Mononuclear cell (primary cell): ENCODE measurements around the gene ZNF420. TPM values are rescaled to one million over a fixed set of nuclear protein-coding genes. Genes with fewer than 3 reads are reported as not detected.
"Not testable (repeated sequence)": the region's sequence is repeated elsewhere in the genome, so short reads cannot be mapped to it uniquely, and the experiment has no call there.

Experiments
- H3K27me3 ChIP-seq: 2 replicates; pipeline ENCODE4 v1.6.0; 2011; ENCODE audit warnings: low read length, control low read depth; ENCODE audit not compliant: insufficient read depth
- H3K4me1 ChIP-seq: 2 replicates; pipeline ENCODE4 v1.5.1; 2011; ENCODE audit warnings: mild to moderate bottlenecking, low read length, control low read depth; ENCODE audit not compliant: insufficient read depth
- H3K4me3 ChIP-seq: 2 replicates; pipeline ENCODE4 v1.5.1; 2011; ENCODE audit warnings: mild to moderate bottlenecking, low read length, moderate library complexity
- H3K9me3 ChIP-seq: 2 replicates; pipeline ENCODE4 v1.5.1; 2011; ENCODE audit warnings: low read depth, mild to moderate bottlenecking, control low read depth, low read length
- total RNA-seq: library from RNA; depleted of rRNA; stranded (reverse); fragments of >200 nt; gene quantifications from one replicate; pipeline ENCODE4 v1.2.3, GENCODE V29; 2012

ZNF420 gene
- total RNA-seq, 1 donor: 3.8 TPM

DNA sequence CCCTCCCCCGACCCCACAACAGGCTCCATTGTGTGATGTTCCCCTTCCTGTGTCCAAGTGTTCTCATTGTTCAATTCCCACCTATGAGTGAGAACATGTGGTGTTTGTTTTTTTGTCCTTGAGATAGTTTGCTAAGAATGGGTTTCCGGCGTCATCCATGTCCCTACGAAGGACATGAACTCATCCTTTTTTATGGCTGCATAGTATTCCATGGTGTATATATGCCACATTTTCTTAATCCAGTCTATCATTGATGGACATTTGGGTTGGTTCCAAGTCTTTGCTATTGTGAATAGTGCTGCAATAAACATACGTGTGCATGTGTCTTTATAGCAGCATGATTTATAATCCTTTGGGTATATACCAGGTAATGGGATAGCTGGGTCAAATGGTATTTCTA, 25.9 kb downstream of the ZNF420 start:
- H3K4me3 ChIP-seq, H3K4me1 ChIP-seq, H3K27me3 ChIP-seq: not testable (repeated sequence)
- H3K9me3 ChIP-seq: peaks cover 58% of the 10 kb centered on the region

DNA sequence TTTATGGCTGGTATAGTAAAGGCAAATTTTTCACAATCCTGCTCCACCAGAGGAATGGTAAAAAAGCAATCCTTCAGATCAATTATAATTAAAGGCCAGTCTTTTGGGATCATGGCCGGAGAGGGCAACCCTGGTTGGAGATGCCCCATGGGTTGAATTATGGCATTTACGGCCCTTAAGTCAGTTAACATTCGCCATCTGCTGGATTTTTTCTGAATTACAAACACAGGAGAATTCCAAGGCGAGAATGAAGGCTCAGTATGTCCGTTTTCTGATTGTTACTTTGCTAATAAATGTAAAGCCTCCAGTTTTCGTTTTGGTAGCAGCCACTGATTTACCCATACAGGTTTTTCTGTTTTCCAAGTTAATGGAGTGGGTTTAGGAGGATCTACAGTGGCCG, 33.5 kb downstream of the ZNF420 start:
- not testable (repeated sequence) for H3K4me1 ChIP-seq, H3K27me3 ChIP-seq, H3K4me3 ChIP-seq
- H3K9me3 ChIP-seq: peaks cover 85% of the 10 kb centered on the region

DNA sequence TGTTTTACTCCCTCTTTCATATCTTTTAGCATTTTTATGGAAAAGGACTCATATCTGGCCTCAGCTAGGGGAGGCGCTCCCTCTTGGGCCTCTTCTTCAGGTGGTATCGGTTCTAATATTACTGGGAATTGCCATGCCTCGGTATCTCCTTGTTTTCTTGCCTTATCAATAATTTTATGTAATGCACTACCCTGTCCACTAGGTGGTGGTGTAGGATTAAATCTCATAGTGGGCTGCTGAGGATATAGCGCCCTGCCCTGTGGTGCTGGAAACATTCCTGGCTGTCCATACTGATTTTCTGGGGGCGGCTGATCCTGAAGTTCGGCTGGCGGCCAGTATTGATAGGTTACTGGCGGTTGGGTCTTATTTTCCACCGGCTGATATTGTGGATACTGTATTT, 35.8 kb downstream of the ZNF420 start:
- Histone ChIP-seq H3K4me1 (no peaks in the 10 kb centered on the region), H3K9me3 (peaks cover 63% of the 10 kb centered on the region), H3K27me3 (no peaks in the 10 kb centered on the region), H3K4me3 (no peak overlapping the region)

DNA sequence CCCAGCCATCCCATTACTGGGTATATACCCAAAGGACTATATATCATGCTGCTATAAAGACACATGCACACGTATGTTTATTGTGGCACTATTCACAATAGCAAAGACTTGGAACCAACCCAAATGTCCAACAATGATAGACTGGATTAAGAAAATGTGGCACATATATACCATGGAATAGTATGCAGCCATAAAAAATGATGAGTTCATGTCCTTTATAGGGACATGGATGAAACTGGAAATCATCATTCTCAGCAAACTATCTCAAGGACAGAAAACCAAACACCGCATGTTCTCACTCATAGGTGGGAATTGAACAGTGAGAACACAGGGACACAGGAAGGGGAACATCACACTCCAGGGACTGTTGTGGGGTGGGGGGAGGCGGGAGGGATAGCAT, 43.9 kb downstream of the ZNF420 start:
- not testable (repeated sequence) for H3K27me3 ChIP-seq, H3K4me3 ChIP-seq, H3K4me1 ChIP-seq
- peaks cover 47% of the 10 kb centered on the region for H3K9me3 ChIP-seq

DNA sequence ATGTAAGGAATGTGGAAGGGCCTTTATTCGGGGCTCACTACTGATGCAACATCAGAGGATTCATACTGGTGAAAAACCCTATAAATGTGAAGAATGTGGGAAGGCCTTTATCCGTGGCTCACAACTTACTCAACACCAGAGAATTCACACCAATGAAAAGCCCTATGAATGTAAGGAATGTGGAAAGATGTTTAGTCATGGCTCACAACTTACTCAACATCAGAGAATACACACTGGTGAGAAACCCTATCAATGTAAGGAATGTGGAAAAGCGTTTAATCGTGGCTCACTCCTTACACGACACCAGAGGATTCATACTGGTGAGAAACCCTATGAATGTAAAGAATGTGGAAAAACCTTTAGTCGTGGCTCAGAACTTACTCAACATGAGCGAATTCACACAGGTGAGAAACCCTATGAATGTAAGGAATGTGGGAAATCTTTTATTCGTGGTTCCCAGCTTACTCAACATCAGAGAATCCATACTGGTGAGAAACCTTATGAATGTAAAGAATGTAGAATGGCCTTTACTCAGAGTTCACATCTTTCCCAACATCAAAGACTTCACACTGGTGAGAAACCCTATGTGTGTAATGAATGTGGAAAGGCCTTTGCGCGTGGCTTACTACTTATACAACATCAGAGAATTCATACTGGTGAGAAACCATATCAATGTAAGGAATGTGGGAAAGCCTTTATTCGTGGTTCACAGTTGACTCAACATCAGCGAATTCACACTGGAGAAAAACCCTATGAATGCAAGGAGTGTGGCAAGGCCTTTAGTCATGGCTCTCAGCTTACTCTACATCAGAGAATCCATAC, 50.0 kb downstream of the ZNF420 start:
- H3K4me3 ChIP-seq: no peak overlapping the region
- peaks cover 99% of the 10 kb centered on the region for H3K9me3 ChIP-seq
- no peaks in the 10 kb centered on the region for H3K4me1 ChIP-seq
- no peaks in the 10 kb centered on the region for H3K27me3 ChIP-seq

DNA sequence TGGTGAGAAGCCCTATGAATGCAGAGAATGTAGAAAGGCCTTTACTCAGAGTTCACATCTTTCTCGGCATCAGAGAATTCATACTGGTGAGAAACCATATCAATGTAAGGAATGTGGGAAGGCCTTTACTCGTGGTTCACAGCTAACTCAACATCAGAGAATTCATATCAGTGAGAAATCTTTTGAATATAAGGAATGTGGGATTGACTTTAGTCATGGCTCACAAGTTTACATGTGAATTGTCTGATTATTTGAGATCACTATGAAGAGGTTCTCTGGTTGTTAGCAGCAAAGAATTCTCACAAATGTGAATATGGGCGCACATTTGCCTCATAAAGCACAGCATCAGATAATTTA, 50.6 kb downstream of the ZNF420 start:
- Histone ChIP-seq H3K4me1 (no peaks in the 10 kb centered on the region), H3K9me3 (peaks cover 99% of the 10 kb centered on the region), H3K27me3 (no peaks in the 10 kb centered on the region), H3K4me3 (no peak overlapping the region)

DNA sequence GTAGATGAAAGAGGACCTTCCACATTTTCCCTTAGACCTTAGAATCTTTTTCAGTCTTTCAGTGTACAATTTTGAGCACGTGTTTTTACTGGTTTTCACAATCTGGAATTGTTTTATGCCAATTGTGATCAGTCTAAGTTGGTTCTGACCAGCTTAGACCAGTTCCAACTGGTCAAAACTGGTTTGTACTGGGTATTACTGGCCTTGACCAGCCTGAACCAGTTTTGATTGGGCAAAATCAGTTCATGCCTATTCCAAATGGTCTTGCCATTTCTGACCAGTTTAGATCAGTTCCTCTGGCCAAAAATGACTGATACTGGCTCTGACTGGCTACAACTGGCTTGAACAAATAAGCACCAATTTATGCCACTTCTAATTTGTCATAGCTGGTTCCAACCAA, 57.9 kb downstream of the ZNF420 start:
- Histone ChIP-seq H3K4me3 (no peak overlapping the region), H3K9me3 (peaks cover 92% of the 10 kb centered on the region), H3K4me1 (no peaks in the 10 kb centered on the region)

DNA sequence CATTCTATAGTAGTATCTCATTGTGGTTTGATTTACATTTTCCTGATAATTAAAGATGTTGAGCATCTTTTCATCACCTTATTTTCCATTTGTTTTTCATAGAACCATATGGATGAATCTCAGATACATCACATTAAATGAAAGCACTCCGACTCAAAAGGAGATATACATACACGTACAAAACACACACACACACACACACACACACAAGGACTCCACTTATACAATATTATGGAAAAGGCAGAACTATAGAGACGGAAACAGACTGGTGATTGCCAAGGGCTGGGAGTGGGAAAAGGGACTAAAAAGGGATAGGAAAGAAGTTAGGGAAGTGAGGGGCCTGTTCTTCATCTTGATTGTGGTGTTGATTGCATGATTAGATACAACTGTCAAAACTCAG, 70.0 kb downstream of the ZNF420 start:
- H3K4me1 ChIP-seq: no peaks in the 10 kb centered on the region
- no peaks in the 10 kb centered on the region for H3K27me3 ChIP-seq
- no peak overlapping the region for H3K4me3 ChIP-seq
- H3K9me3 ChIP-seq: peaks cover 75% of the 10 kb centered on the region

More for the DNA sequence above, 57.9 kb downstream of the ZNF420 start:
- H3K27me3 ChIP-seq: no peaks in the 10 kb centered on the region

DNA sequence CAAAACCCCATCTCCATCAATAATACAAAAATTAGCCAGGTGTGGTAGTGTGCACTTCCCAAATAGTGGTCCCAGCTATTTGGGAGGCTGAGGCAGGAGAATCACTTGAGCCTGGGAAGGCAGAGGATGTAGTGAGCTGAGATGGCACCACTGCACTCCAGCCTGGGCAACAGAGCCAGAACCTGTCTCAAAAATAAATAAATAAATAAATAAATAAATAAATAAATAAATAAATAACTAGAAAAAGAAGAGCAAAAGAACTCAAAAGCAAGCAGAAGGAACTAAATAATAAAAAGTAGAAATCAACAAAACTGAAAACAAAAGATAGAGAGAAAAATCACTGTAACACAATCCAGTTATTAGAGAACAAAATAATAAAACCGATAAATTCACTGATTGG, 81.9 kb downstream of the ZNF420 start:
- Histone ChIP-seq H3K4me3 (no peak overlapping the region), H3K9me3 (peaks cover 77% of the 10 kb centered on the region), H3K4me1 (no peaks in the 10 kb centered on the region), H3K27me3 (no peaks in the 10 kb centered on the region)

DNA sequence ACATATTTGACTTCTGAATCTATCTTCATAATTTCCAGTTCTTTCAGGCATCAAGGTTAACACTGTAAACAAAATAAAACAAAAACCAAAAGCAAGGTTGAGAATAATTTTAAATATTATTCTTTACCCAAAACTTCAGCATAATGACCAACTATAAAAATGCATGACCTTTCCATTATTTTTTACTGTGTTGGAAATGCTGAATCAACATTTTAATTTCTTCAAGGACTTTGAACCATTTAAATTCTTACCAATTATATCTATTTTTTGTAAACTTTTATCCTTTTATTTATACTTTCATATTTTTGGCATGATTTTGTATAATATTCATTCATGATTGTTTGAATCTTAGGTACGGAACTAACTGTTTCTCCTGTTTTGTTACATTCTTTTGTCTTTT, 87.4 kb downstream of the ZNF420 start:
- H3K27me3 ChIP-seq: no peaks in the 10 kb centered on the region
- H3K9me3 ChIP-seq: peaks cover 50% of the 10 kb centered on the region
- no peak overlapping the region for H3K4me3 ChIP-seq
- no peaks in the 10 kb centered on the region for H3K4me1 ChIP-seq

DNA sequence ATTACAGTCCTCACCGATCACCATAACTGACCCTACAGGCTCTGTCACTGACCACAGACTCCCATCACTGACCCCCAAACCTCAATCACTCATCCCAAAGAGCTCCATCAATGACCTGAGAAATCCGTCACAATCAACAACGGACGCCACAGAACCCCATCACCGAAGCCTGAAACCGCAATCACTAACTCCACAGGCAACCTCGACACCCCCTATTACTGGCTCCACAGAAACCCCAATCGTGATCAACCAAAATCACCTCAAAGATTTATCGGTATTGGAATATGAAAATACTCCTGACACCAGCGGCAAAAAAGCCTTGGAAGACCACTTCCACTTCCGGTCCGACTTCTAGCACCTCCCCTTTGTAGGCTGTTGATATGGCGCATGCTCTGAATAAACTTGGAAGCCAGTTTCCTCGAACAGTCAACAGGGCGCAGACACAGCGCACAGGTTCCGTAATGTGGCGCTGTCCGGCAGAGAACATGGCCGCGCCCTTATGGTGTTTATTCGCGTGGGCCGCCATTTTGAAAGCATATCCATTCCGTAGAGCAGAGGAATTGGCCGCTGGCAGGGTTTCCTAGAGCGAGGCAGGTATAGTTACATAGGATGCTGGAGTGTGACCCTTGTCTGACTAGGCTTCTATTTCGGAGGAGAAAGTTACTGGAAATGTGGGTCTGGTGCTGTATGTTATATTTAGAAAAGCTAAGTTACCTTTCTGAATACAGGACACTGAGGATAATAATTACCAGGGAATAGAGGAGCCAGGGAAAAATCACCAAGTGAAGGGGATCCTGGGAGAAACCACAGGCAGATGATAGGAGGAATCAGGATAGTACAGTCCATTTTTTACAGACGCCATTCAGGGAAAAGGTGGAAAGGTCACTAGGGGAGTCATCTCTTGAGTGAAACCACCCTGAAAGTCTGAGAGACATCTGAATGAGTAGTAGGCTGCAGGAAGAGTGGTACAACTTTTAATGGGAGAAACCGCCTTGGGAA, 94.4 kb downstream of the ZNF420 start, which contains the start of gene ZNF585A:
Gene ZNF585A (minus strand): TSS at position 328 of the 999 bp plus-strand sequence. CDS start 2,785 bp downstream, outside the sequence.
- Histone ChIP-seq H3K4me1 (peaks cover 6% of the 10 kb centered on the region), H3K4me3 (peak within 1 kb of the TSS; percentile 91), H3K9me3 (peaks cover 21% of the 10 kb centered on the region), H3K27me3 (no peaks in the 10 kb centered on the region)

Other genes with a start within 250 kb of the ZNF420 start
- gene ZNF790, start 240.0 kb upstream of the ZNF420 start, total RNA-seq: 1.8 TPM
- 5.0 TPM for gene ZNF345, start 227.6 kb upstream of the ZNF420 start, total RNA-seq
- gene ZNF829, start 162.1 kb upstream of the ZNF420 start, total RNA-seq: 3.9 TPM
- 4.3 TPM for gene ZNF568, start 162.1 kb upstream of the ZNF420 start, total RNA-seq
- 8.2 TPM for gene ZNF585A, start 94.3 kb downstream of the ZNF420 start, total RNA-seq
- gene ZNF585B, start 132.1 kb downstream of the ZNF420 start, total RNA-seq: 4.3 TPM
- gene ZNF383, start 139.8 kb downstream of the ZNF420 start, total RNA-seq: 10.3 TPM